ENCODE data around the gene GNAT3. TPM values are rescaled to one million over a fixed set of nuclear protein-coding genes. Genes with fewer than 3 reads are reported as not detected.

The GNAT3 gene
- total RNA-seq, 1 donor from 2014 or later: not detected

- peaks cover 26% of the 10 kb centered on the region for H3K4me1 Mint-ChIP-seq (ENCODE audit: low read depth)
- H3K4me3 Mint-ChIP-seq (ENCODE audit: unreplicated experiment): no peak overlapping the region
- DNase-seq (ENCODE audit: low spot score): no peak
- H3K36me3 Mint-ChIP-seq (ENCODE audit: low read depth): no peaks in the 10 kb centered on the region
- H3K27me3 Mint-ChIP-seq (ENCODE audit: low read depth): no peaks in the 10 kb centered on the region
- H3K9me3 Mint-ChIP-seq (ENCODE audit: low read depth): no peaks in the 10 kb centered on the region
- TF ChIP-seq CTCF (IDR thresholded peaks at IDR 0.05): no peak
- H3K27ac Mint-ChIP-seq (ENCODE audit: unreplicated experiment): no peak overlapping the region
Measured at GRCh38 chr7:80478683-80479082, 33.2 kb downstream of the GNAT3 start.

GRCh38 chr7:80476035-80476434 is 35.8 kb downstream of the GNAT3 start:
- Mint-ChIP-seq H3K4me3 (ENCODE audit: unreplicated experiment) (no peak overlapping the region), H3K27ac (ENCODE audit: unreplicated experiment) (no peak overlapping the region), H3K4me1 (ENCODE audit: low read depth) (peaks cover 19% of the 10 kb centered on the region), H3K36me3 (ENCODE audit: low read depth) (no peaks in the 10 kb centered on the region), H3K27me3 (ENCODE audit: low read depth) (no peaks in the 10 kb centered on the region), H3K9me3 (ENCODE audit: low read depth) (no peaks in the 10 kb centered on the region)
- DNase-seq (ENCODE audit: low spot score): no peak
- no peak for TF ChIP-seq CTCF (IDR thresholded peaks at IDR 0.05)

- DNase-seq (ENCODE audit: low spot score): no peak
- Mint-ChIP-seq H3K4me1 (ENCODE audit: low read depth) (peaks cover 12% of the 10 kb centered on the region), H3K27me3 (ENCODE audit: low read depth) (no peaks in the 10 kb centered on the region), H3K4me3 (ENCODE audit: unreplicated experiment) (no peak overlapping the region), H3K36me3 (ENCODE audit: low read depth) (no peaks in the 10 kb centered on the region), H3K9me3 (ENCODE audit: low read depth) (no peaks in the 10 kb centered on the region), H3K27ac (ENCODE audit: unreplicated experiment) (no peak overlapping the region)
- no peak for TF ChIP-seq CTCF (IDR thresholded peaks at IDR 0.05)
Measured at GRCh38 chr7:80475383-80475782, 36.5 kb downstream of the GNAT3 start.

- peaks cover 6% of the 10 kb centered on the region for H3K4me1 Mint-ChIP-seq (ENCODE audit: low read depth)
Measured at GRCh38 chr7:80473751-80474150, 38.1 kb downstream of the GNAT3 start.

GRCh38 chr7:80472491-80473200 is 39.2 kb downstream of the GNAT3 start:
- H3K36me3 Mint-ChIP-seq (ENCODE audit: low read depth): no peaks in the 10 kb centered on the region
- H3K4me1 Mint-ChIP-seq (ENCODE audit: low read depth): peaks cover 3% of the 10 kb centered on the region
- H3K27ac Mint-ChIP-seq (ENCODE audit: unreplicated experiment): no peak overlapping the region
- no peaks in the 10 kb centered on the region for H3K9me3 Mint-ChIP-seq (ENCODE audit: low read depth)
- no peak for DNase-seq (ENCODE audit: low spot score)
- no peak for TF ChIP-seq CTCF (IDR thresholded peaks at IDR 0.05)
- H3K4me3 Mint-ChIP-seq (ENCODE audit: unreplicated experiment): no peak overlapping the region
- H3K27me3 Mint-ChIP-seq (ENCODE audit: low read depth): no peaks in the 10 kb centered on the region

More at GRCh38 chr7:80473751-80474150, 38.1 kb downstream of the GNAT3 start:
- H3K36me3 Mint-ChIP-seq (ENCODE audit: low read depth): no peaks in the 10 kb centered on the region
- no peak overlapping the region for H3K4me3 Mint-ChIP-seq (ENCODE audit: unreplicated experiment)
- H3K9me3 Mint-ChIP-seq (ENCODE audit: low read depth): no peaks in the 10 kb centered on the region
- H3K27me3 Mint-ChIP-seq (ENCODE audit: low read depth): no peaks in the 10 kb centered on the region
- no peak for DNase-seq (ENCODE audit: low spot score)
- TF ChIP-seq CTCF (IDR thresholded peaks at IDR 0.05): no peak
- no peak overlapping the region for H3K27ac Mint-ChIP-seq (ENCODE audit: unreplicated experiment)

Measured in chondrocyte (in vitro differentiated cells).